GM18861 (cell line): ENCODE data around the gene DHX35.
"Not testable (repeated sequence)": the region's sequence is repeated elsewhere in the genome, so short reads cannot be mapped to it uniquely, and the experiment has no call there.

Source experiments
- ATAC-seq: cut with Tn5 transposase; IDR thresholded peaks from one replicate; pipeline ENCODE4 v1.9.1; 2021; ENCODE audit not compliant: unreplicated experiment

The DHX35 gene

DNA sequence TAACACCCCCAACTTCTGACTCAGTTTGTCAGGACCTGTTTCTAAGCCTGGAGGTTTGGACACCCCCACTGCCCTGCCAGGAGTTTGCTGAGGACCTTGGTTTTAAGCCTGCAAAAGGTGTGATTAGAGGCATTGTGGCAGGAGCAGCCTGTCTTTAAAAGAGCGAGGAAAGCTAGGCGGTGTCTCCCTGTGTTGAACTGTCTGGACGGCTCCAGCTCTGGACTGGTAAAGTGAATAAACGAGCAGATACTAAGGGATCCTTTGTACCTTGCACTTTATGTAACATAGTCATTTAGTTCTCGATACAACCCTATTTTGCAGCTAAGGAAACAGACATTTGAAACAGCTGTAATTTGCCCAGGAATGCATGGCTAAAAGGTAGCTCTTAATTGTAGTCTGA lies 21.5 kb upstream of the DHX35 start:
- ATAC-seq, result no peak

DNA sequence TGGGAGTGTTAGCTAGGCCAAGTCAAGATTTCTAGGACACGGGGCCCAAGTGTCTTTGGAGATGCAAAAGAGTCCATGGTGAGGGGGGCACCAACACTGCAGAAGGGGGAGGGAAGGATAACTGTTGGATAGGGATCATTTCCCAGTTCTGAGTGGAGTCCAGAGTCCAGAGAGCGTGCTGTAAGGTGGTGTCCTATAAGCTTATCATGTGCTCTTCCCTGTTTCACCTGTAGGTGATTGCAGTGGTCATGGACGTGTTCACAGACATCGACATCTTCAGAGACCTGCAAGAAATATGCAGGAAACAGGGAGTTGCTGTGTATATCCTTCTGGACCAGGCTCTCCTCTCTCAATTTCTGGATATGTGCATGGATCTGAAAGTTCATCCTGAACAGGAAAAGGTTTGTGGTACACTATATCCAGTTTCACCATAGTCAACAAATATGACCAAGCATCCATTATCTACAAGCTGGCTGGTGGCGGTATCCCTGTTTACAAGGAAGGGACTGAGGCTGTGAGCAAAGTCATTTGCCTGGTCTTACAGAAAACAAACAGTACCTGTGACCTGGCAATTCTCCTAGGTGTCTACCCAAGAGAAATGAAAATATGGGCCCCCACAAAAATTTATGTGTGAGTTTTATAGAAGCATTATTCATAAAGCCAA lies 20.3 kb upstream of the DHX35 start:
- no peak for ATAC-seq

DNA sequence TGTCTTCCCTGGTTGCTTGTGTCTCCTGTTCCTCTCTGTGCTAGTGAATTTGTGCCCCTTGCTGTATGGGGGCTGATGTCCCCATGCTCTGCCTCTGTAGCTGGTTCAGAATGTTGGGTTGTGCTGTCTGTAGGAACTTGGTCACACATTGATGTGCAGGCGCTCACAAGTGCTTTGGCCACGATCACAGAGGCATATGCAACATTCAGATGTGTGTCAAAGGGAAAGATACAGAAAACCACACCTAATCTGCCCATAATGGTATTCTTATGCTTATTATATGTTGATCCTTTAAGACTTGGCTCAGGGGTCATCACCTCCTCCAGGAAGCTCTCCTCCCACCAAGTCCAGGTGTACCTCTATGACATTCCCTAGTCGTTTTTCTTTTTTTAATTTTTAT lies 17.1 kb upstream of the DHX35 start:
- no peak for ATAC-seq

DNA sequence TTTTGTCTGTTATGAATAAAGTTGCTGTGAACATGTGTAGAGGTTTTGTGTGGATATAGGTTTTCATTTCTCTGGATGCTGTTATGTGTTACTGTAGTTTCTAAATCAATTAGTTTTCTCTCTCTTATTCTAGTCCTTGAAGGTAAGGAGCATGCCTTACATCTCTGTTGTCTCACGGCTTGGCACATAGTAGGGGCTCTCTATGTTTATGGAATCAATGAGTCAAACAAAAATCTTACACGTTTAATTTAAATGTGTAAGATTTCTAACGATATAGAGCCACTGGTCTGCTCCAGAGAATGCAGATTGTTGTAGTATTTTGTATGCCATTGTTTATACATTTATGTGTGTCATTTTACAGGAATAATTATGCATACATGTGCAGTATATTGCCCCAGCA lies 15.3 kb upstream of the DHX35 start:
- ATAC-seq, result no peak

DNA sequence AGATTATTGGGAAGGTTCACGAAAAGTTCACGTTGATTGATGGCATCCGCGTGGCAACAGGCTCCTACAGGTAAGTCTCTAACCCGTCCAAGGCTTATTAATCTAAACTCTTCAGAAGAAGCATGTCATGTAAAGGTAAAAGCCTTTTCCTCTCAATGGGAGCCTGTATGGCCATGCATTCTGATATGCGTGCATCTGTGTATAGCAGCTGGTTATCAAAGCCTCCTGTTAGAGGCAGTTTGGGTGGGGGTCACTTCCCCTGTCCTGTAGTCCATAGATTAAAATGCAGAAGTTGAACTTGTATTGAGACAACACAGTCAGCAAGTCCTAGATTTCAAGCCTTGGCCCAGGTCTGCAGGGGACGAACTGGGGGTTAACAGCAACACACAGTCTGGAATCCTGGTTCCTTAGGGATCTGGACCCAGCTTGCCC lies 14.2 kb upstream of the DHX35 start:
- ATAC-seq, result no peak

DNA sequence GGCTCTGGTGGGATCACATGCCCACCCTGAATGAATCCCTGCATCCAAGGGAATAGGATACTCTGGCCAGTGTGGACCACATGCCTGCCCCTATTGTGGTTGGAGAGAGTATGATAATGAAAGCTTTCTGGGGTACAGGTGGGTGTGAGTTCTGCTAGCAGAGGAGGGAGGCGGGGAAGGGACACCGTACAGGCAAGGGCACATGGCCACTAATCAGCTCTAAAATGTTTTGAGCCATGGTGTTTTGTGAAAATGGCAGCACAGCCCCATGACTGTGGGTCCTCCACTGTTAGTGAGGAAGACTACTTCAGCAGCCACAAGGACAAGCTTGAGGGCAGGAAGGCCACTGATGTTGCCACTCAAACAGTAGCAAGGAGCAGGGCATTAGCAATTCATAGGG lies 11.9 kb upstream of the DHX35 start:
- no peak for ATAC-seq

DNA sequence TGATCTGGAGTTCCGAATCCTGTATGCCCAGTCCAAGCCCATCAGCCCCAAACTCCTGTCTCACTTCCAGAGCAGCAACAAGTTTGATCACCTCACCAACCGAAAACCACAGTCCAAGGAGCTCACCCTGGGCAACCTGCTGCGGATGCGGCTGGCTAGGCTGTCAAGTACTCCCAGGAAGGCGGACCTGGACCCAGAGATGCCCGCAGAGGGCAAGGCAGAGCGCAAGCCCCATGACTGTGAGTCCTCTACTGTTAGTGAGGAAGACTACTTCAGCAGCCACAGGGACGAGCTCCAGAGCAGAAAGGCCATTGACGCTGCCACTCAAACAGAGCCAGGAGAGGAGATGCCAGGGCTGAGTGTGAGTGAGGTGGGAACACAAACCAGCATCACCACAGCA lies 10.5 kb upstream of the DHX35 start:
- ATAC-seq, result no peak

DNA sequence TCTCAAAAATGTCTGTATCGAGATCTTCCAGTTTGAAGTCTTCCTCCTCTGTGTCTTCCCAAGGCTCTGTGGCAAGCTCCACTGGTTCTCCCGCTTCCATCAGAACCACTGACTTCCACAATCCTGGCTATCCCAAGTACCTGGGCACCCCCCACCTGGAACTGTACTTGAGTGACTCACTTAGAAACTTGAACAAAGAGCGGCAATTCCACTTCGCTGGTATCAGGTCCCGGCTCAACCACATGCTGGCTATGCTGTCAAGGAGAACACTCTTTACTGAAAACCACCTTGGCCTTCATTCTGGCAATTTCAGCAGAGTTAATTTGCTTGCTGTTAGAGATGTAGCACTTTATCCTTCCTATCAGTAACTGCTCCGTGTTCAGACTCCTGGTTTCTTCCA lies 10.0 kb upstream of the DHX35 start:
- ATAC-seq, result no peak

DNA sequence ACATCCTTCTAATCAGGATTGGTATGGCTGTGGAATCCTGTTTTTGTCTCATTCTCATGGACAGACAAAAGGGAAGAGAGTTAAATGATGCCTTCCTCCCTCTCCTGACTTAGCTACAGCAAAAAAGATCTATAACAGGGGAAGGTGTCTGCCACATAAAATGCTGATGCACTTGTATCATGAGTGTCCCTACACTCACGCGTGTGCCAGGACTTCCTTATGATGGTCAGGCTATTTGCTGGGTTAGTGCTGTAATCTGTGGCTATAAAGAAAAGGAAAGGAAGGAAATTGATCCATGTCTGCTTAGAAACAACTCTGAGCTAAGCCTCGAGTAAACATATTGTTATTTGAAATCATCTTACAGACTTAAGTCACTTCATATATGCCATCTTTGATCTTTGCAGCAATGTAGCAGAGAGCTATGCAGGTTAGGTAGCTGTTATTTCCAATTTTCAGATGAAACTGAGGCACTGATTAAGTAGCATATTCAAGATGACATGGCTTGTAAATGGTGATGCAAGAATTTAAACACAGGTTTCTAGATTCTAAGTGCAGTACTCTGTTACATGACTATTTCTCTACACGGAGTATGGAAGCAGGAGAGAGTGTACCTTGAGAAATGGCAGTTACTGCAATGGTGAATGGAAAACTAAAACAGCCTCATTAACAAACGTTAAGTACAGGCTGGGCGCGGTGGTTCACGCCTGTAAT lies 8.4 kb upstream of the DHX35 start:
- no peak for ATAC-seq

DNA sequence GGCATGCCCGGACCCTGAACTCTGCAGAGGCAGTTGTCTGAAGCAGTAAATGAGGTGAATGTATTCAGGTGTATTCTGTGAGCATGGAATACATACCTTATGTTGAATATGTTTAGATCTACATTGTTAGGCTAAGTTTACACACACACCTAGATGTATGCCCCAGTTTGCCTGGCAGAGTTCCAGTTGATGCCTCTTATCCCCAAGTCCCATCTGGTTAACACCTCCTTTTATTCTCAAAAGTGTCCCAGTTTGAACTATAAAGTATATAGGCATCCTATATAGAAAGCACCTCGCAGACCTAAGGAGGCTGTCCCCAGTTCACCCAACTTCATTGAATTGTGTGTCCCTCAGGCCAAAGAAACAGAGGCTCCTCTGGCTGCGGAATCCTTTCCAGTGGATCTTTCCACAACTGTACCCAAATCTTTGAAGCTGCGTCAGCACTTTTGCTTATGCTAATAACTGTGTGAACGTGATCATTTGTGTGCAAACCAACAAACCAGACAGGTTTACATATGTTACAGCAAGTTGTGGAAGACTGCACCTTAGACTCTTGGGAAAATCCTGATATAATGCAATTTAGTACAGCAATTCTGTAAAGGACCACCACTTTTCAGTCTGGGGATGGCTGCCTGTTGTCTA lies 4.8 kb upstream of the DHX35 start:
- ATAC-seq, result no peak

DNA sequence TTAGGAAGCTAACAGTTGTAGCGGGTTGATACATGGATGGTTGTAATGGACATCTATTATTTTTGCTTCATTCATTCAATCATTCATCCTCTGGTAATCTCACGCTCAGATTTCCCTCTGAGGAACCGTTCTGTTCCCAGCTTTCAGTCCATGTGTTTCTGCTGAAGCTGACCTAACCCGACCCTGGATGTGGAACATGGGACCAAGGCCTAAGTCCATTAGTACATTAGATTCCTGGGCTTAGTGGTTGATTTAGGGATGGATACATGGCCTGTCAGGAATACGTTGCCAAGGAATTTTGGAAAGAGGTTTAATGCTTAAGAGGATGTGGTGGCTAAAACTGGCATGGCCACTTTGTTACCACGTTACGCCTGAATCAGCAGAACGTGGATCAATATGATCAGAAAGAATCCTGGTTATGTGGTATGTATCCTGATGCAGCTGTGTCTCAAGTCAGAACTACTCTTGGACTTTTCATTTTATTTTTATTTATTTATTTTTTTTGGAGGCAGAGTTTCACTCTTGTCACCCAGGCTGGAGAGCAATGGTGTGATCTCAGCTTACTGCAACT lies 4.1 kb upstream of the DHX35 start:
- no peak for ATAC-seq

DNA sequence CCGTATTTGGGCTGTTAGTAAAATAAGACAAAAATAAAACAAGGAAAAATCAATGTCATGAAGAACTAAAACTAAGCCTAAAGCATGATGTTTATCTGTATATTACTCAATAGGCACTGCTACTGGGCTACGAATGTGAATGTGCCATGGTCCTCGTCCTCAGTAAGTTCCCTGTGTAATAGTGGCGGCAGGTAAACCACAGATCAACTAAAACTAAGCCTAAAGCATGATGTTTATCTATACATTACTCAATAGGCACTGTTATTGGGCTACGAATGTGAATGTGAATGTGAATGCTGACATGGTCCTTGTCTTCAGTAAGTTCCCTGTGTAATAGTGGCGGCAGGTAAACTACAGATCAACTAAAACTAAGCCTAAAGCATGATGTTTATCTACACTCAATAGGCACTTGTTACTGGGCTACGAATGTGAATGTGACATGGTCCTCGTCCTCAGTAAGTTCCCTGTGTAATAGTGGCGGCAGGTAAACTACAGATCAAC lies 1.9 kb upstream of the DHX35 start:
- not testable (repeated sequence) for ATAC-seq

DNA sequence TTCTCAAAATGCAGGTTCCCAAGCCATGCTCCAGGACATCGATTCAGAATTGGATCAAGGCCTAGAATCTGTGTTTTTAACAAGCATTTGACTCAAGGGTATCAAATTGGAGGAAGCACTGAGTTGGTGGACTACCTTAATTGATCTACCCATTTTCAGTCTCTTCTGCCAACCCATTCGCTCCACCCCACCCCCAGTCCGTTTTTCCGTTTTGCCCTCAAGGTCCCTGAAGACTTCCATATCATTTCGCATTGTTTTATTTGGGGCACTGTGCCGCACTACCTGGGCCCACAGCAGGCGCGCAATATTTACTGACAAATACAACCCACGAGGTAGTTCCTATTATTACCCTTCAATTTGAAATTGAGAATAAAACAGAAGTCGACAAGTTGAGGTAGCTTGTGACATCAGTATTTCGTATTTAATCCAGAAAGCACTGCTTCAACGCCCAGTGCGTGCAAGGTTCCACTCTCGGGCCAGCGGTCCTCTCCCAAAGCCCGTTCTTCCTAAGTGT lies 557 bp upstream of the DHX35 start:
- ATAC-seq, result no peak

DNA sequence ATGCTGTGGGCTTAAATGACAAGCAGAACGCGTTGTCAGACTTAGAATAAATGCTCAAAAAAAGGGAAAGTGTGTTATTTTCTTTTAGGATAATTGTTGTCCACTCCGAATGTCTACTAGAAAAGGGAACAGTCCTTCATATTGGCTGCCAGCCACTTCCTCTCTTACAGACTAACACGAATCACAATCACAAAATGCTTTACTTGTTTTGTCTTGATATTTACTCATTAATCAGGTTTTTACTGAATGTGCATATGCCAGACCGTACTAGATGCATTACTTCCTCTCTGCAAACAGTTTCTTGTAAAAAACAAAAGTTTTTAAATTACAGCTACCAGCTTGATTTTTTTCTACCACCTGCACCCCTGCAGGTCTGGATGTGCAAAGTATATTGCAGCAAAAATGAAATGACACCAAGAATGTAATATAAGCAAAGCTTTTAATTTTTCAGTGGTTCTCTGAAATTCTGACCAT lies 821 bp downstream of the DHX35 start:
- no peak for ATAC-seq

DNA sequence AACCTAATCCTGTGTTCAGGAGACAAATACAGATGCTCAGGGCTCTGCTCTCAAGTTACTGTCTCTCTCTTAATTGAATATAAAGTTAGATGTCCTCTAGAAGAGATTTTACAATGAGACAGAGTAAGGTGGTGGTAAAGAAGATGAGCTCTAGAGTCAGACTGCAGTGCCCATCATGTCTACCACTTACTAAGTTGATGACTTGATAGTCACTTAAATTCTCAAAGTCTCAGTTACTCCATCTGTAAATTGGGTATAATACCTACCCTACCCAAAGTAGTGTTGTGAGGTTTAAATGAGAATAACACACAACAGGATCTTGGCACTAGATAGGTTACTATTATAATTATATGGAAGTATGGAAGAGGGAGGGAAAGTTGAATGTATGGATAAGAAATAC lies 1.6 kb downstream of the DHX35 start:
- ATAC-seq, result no peak

DNA sequence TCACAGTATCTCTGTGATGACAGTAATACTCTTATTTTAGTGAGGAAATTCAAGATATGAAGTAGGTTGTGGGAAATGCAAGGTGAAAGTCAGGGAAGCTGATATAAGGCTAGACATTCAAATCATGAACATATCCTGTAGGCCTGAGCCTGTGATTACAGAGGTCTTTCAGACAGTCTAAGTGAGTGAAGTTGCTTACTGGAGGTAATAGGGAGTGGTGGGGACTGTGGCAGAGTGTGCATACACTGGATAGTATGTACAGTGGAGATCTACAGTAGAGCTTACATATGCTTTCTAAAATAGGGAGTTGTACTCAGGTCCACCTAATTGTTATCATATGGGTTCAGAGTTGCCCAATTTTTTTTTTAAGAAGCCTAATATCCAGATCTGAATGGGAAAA lies 3.1 kb downstream of the DHX35 start:
- ATAC-seq, result no peak

DNA sequence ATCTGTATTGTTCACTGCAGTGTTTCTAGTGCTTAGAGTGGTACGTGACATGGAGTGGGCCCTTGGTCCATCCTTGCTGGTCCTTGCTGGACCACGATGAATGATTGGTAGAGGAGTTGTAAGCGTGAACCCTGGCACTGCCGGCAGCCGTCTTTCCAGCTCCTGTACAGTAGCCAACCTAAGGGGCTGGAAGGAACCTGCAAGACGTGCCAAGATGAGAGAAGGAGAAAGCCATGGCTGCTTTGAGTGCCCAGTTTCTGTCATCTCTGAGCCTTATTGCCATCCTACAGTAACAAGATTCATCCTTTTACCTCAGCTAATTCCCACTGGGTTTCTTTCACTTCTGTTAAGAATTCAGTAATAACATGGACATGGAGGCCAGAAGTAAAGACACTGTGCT lies 5.9 kb downstream of the DHX35 start:
- ATAC-seq, result no peak

DNA sequence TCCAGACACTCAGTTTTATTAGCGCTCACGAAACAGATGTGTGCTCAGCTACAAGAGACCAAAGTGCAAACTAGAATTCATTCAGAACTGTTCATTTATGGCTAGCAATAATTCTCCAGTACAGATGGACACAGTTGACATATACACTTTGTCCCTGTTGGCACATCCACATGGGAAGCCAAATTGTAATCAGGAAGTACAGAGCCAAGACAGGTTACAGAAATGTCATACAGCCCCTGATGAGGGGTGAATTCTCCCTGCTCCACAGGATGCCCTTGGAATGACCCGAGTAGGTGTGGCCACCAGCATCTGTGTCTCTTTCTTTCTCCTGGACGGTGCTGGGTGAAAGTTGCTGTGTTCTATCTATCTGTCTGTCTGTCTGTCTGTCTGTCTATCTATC lies 7.6 kb downstream of the DHX35 start:
- no peak for ATAC-seq

DNA sequence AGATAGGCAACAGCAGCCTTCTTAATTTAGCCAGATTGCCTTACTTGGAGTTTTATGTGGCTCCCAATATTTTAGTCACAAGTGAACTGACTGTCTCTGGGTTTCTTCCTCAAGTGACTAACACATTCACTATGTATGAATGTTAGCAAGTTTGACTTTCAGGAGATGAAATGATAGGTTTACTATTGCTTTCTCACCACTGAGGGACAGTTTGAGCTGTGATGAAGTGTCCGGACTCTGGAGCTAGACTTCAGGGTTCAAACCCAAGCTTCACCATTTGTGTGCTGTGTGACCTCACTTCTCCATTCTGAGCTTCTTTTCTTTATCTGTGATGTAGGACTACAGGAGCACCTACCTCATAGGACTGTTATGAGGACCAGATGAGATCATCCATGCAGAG lies 8.2 kb downstream of the DHX35 start:
- no peak for ATAC-seq

DNA sequence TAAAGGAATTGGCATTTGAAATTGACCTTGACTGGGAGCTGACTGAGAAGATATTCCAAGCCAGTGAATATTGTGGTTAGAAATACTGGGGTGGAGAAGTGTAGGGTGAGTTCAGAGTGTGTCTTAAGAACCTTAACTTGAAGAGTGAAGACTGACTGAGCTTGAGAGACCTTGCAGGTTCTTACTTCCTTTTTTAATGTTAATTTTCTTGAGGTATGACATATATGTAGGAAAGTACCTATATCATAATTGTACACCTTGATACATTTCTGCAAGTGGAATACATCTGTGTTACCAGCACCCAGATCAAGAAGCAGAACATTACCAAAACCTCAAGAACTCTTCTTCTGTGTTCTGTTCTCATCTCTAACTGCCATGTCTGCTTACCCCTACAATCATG lies 11.0 kb downstream of the DHX35 start:
- no peak for ATAC-seq

DNA sequence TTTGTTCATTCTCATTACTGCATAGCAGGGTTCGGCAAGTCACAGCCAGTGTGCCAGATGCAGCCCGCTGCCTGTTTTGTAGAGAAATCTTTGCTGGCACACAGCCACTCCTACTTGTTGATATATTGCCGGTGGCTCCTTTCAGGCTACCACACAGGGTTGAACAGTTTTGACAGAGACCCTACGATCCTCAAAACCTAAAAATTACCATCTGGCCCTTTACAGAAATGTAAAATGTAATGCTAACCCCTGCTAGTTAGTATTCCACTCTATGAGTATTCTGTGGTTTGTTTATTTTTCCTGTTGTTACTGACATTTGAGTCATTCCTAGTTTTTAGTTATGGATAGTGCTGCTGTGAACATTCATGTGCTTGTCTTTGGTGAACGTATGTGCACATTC lies 11.5 kb downstream of the DHX35 start:
- ATAC-seq, result no peak
